Erythroblast (primary cell): ENCODE data around the gene PIEZO2.

ENCODE experiments used
- GATA1 ChIP-seq: IDR thresholded peaks from 2 replicates; pipeline ENCODE4 v1.6.1; 2011; ENCODE audit warnings: low read depth, mild to moderate bottlenecking, control low read depth, low read length, moderate library complexity
- POLR2A ChIP-seq: IDR thresholded peaks from 2 replicates; pipeline ENCODE4 v1.6.1; 2011; ENCODE audit warnings: mild to moderate bottlenecking, low read length

GRCh38 chr18:10847907-10848306 lies 301.5 kb downstream of the PIEZO2 start:
- TF ChIP-seq POLR2A (no peak), GATA1 (no peak)
